ENCODE measurements around the gene P3H1.
"Not testable (repeated sequence)": the region's sequence is repeated elsewhere in the genome, so short reads cannot be mapped to it uniquely, and the experiment has no call there.

The P3H1 gene

DNA sequence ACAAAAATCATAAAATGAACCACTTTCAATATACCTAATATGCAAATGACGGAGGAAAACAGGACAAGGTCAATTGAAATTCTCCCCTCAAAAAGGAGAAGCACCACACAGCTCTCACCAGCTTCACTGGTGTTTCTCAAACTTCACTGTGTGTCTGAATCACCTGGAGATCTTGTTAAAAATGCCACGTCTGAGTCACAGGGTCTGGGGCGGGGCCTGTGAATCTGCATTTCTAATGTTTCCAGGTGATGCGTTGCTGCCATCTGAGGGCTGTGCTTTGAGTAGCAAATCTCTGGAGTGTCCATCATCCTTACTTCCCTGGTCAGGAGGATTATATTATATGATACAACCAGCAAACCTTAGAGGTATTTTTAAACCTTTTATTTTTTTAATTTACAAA, 35.8 kb downstream of the P3H1 start:
- peak; percentile 9 for DNase-seq (ENCODE audit: low read depth)

DNA sequence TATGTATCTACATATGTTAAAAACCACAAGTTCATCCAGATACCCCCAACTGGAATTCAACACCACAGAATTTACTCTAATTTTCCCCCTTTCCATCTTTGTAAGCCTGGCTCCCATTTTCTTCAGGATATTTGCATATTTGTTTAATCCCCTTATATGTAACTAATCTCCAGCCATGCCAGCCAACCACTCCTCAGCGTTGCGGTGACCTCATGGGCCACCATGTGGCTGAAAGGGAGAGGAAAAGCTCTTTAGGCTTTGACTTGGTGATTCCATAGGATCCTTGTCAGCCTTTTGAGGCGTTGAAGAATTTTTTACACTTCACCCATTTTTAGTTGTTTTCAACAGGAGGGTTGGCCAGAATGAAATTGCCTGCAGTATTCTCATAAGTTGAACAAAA, 36.8 kb downstream of the P3H1 start:
- DNase-seq (ENCODE audit: low read depth), result no peak

DNA sequence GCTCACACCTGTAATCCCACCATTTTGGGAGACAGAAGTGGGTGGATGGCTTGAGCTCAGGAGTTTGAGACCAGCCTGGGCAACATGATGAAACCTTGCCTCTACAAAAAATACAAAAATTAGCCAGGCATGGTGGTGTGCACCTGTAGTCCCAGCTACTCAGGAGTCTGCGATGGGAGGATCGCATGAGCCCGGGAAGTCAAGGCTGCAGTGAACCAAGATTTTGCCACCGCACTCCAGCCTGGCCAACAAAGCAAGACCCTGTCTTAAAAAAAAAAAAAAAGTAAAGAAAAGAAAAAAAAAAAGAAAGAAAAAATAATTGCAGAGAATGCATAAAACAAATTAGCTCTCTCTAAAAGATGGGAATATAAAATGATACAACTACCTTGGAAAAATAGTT, 41.0 kb downstream of the P3H1 start:
- DNase-seq (ENCODE audit: low read depth), result not testable (repeated sequence)

DNA sequence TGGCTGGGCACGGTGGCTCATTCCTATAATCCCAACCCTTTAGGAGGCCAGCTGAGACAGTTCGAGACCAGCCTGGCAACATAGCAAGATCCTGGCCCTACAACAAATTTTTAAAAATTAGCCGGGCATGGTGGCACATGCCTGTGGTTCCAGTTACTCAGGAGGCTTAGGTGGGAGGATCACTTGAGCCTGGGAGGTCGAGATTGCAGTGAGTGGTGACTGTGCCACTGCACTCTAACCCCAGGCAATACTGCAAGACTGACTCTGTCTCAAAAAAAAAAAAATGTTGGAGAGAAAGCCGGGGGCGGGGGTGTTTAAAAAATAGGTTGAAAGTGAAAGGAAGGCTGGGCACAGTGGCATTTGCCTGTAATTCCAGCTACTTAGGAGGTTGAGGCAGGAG, 43.3 kb downstream of the P3H1 start:
- no peak for DNase-seq (ENCODE audit: low read depth)

DNA sequence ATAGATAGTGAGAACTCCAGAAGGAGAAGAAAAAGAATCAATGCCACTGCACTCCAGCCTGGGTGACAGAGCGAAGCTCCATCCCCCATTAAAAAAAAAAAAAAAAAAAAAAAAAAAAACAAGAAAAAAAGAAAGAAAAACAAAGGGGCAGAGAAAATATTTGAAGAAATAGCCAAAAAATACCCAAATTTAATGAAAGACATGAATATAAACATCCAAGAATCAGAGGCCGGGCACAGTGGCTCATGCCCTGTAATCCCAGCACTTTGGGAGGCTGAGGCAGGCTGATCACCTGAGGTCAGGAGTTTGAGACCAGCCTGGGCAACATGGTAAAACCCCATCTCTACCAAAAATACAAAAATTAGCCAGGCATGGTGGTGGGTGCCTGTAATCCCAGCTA, 44.4 kb downstream of the P3H1 start:
- not testable (repeated sequence) for DNase-seq (ENCODE audit: low read depth)

DNA sequence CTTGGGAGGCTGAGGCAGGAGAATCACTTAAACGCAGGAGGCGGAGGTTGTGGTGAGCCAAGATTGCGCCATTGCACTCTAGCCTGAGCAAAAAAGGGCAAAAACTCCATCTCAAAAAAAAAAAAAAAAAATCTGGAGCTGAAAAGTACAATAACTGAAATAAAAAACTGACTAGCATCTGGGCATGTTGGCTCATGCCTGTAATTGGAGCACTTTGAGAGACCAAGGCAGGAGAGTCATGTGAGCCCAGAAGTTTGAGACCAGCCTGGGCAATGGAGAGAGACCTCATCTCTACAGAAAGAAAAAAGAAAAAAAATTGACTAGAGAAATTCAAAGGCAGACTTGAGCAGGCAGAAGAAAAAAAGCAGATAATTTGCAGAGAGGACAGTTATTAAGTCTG, 44.9 kb downstream of the P3H1 start:
- no peak for DNase-seq (ENCODE audit: low read depth)

DNA sequence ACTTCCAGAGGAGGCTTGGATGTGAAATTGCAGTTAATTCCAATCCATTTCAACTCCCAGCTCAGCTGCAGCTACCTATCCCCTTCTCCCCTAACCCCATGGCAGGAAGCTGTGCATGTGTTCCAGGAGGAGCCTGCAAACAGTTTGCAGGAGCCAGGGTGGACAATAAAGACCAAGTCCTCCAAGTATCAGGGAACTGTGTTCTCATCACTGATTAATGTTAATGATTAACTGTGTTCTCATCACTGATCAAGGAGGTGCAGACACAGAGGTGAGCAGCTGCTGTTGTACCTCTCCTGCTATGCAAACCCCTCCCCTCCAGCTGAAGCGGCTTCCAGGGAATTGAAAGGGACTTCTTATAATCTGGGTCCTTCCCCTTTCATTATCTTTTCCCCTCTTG, 46.0 kb downstream of the P3H1 start:
- DNase-seq (ENCODE audit: low read depth), result no peak

DNA sequence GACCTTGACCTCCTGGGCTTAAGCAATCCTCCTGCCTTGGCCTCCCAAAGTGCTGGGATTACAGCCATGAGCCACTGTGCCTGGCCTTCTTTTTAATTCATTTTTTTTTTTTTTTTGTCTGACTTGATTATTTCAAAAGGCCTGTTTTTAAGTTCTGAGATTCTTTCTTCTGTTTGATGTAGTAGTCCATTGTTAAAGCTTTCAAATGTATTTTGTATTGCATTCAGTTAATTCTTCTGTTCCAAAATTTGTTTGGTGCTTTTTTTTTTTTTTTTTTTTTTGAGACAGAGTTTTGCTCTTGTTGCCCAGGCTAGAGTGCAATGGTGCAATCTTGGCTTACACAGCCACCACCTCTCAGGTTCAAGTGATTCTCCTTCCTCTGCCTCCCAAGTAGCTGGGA, 52.4 kb downstream of the P3H1 start:
- DNase-seq (ENCODE audit: low read depth), result not testable (repeated sequence)

DNA sequence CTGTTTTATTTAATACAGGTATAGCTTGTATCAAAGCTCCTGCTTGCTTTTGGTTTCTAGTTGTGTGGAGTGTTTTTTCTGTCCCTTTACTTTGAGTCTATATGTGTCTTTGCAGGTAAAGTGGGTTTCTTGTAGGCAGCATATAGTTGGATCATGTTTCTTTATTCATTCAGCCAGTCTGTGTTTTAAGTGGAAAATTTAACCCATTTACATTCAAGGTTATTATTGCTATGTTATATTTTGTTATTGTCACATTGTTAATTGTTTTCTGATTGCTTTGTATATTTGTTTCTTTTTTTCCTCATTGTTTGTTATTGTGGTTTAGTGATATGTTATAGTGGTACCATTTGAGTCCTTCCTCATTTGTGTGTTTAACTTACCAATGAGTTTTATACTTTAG, 53.5 kb downstream of the P3H1 start:
- no peak for DNase-seq (ENCODE audit: low read depth)

DNA sequence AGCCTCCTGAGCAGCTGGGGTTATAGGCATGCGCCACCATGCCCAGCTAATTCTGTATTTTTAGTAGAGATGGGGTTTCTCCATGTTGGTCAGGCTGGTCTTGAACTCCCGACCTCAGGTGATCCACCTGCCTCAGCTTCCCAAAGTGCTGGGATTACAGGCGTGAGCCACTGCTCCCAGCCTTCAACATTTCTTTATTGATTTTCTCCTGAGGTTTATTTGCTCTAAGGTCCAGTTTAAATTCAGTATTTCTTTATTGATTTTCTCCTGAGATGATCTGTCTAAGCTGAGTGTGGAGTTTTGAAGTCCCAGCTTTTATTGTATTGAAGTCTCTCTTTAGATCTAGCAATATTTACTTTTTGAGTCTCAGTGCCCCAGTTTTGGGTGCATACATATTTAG, 54.0 kb downstream of the P3H1 start:
- not testable (repeated sequence) for DNase-seq (ENCODE audit: low read depth)

DNA sequence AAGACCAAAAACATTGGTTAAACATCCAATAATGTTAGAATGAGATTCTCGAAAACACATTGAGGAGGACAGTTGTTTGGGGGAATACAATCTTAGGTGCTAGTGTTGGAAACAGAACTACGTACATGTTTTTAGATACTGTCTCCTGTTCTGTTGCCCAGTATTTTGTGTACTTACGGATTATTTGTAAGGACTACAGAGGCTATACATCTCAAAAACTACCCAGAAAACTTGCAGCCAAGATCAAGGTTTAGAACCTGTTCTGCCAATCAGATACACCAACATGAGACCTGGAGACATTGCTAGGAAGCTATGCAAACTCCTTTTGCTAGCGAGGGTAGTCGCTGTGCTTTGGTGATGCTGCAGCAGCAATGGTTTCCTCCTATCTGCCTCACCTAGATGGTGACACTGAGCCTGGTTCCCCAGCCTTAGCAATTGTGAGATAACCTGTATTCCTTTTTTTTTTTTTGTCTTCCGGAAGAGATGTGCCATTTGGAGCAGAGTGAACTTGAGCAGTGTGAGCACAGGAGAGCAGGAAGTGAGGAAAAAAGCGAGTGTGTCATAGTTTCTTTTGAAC, 62.9 kb downstream of the P3H1 start:
- DNase-seq (ENCODE audit: low read depth), result no peak

DNA sequence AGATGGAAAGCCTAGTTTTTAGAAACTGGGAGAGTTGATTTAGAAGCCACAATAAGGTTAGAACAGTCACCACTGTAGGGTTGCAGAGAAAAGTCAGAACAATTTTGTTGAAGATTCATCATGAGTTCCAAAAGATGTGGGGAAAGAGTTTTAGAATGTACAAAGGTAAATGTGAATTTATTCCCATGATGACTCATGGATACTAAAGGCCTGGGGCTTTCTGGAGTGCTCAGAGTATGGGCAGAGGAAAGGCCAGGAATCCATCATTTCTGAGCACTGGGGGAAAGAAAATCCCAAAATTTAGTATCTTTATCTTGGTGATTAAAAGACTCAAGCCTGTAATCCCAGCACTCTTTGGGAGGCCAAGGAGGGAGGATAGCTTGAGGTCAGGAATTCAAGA, 66.8 kb downstream of the P3H1 start:
- DNase-seq (ENCODE audit: low read depth), result no peak

DNA sequence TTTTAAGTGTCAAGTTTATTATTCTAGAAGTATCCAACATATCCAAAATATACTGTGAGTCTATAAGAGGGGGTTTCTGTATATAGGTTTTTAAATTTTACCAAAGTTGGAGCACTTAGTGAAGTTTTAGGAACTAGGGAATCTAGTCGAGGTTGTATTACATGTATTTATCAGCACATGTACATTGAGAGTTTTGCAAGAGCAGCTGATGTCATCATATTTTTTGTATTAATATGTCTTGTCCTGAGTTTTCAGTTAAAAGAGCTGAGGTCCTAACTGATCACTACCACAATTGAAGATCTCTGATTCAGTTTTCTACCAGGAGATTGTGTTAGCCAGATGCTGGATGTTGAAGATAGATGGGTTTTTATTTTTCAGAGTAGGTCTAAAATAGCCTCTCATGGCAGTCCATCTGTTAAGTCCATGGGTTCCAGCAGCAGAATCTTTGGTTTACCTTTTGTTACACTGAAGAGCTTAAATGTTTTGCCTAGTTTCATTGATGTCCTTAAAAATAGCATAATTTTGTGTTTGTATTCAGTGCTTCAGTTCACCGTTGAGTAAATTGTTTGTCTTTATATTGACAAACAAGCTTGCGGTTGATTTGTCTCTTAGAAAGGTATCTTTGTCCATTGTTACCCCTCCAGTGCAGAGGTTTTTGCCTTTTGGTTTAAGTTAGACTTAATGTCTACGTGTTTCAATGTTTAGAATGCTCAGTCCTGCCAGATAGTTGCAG, 68.6 kb downstream of the P3H1 start:
- no peak for DNase-seq (ENCODE audit: low read depth)
